Mesenchymal stem cell (in vitro differentiated cells and primary cell): Measurements from ENCODE around the gene HPCAL1.
A peak's percentile ranks its signal among the peaks of the same experiment; 100 is the strongest.

Source experiments
- DNase-seq: peaks from one replicate; pipeline ENCODE4 v3.0.0-alpha.2; 2013
- H2AFZ ChIP-seq: one replicate; pipeline ENCODE4 v1.6.1; 2013; ENCODE audit warnings: low read depth, mild to moderate bottlenecking, control low read depth, inconsistent platforms, low read length, moderate library complexity
- H2AK5ac ChIP-seq: 2 replicates; pipeline ENCODE4 v1.6.1; 2013; ENCODE audit warnings: low read length, moderate library complexity, mild to moderate bottlenecking, inconsistent platforms; ENCODE audit not compliant: severe bottlenecking
- H2BK120ac ChIP-seq: one replicate; pipeline ENCODE4 v1.6.1; 2013; ENCODE audit warnings: low read depth, mild to moderate bottlenecking, inconsistent platforms, low read length, moderate library complexity
- H2BK12ac ChIP-seq, 2 experiments: one replicate each; pipeline ENCODE4 v1.6.1; 2013; ENCODE audit warnings: inconsistent platforms in 2 of 2, low read length in 2 of 2, mild to moderate bottlenecking in 2 of 2, moderate library complexity in 2 of 2, control low read depth in 1 of 2
- H2BK15ac ChIP-seq: one replicate; pipeline ENCODE4 v1.6.1; 2013; ENCODE audit warnings: mild to moderate bottlenecking, low read depth, inconsistent platforms; ENCODE audit not compliant: poor library complexity, severe bottlenecking
- H2BK5ac ChIP-seq: 2 replicates; pipeline ENCODE4 v1.6.1; 2013; ENCODE audit warnings: low read depth, mild to moderate bottlenecking, low read length, control low read depth, inconsistent platforms; ENCODE audit not compliant: poor library complexity, severe bottlenecking
- H3K14ac ChIP-seq, 2 experiments: one replicate each; pipeline ENCODE4 v1.6.1; 2013; ENCODE audit warnings: inconsistent platforms in 2 of 2, low read length in 2 of 2, control low read depth in 1 of 2, mild to moderate bottlenecking in 1 of 2, moderate library complexity in 1 of 2
- H3K18ac ChIP-seq, 2 experiments: one replicate each; pipeline ENCODE4 v1.6.1; 2013; ENCODE audit warnings: inconsistent platforms in 2 of 2, low read length in 2 of 2, control low read depth in 1 of 2, low read depth in 1 of 2, mild to moderate bottlenecking in 1 of 2
- H3K23ac ChIP-seq, 2 experiments: one replicate each; pipeline ENCODE4 v1.6.1; 2013; ENCODE audit warnings: inconsistent platforms in 2 of 2, low read length in 2 of 2, mild to moderate bottlenecking in 2 of 2, moderate library complexity in 2 of 2, control low read depth in 1 of 2
- H3K27ac ChIP-seq: 2 replicates; pipeline ENCODE4 v1.5.1; 2013; ENCODE audit warnings: mild to moderate bottlenecking, moderate library complexity, low read length, control low read depth, inconsistent platforms; ENCODE audit not compliant: poor library complexity, severe bottlenecking
- H3K27me3 ChIP-seq, 2 experiments: 2 replicates each; pipeline versions ENCODE4 v1.6.1 to v1.7.0; 2013; ENCODE audit warnings: low read length in 2 of 2, mild to moderate bottlenecking in 2 of 2, moderate library complexity in 2 of 2, control low read depth in 1 of 2, inconsistent platforms in 1 of 2; ENCODE audit not compliant: control insufficient read depth in 1 of 2, insufficient read depth in 1 of 2
- H3K36me3 ChIP-seq, 2 experiments: 2 replicates each; pipeline versions ENCODE4 v1.6.1 to v1.7.0; 2013; ENCODE audit warnings: low read length in 2 of 2, control low read depth in 1 of 2, inconsistent platforms in 1 of 2, low read depth in 1 of 2, mild to moderate bottlenecking in 1 of 2; ENCODE audit not compliant: insufficient read depth in 2 of 2, control insufficient read depth in 1 of 2
- H3K4ac ChIP-seq, 2 experiments: one replicate each; pipeline ENCODE4 v1.6.1; 2013; ENCODE audit warnings: inconsistent platforms in 2 of 2, low read length in 2 of 2, mild to moderate bottlenecking in 2 of 2, moderate library complexity in 2 of 2, control low read depth in 1 of 2, low read depth in 1 of 2
- H3K4me1 ChIP-seq: 2 replicates; pipeline ENCODE4 v1.6.1; 2013; ENCODE audit warnings: low read depth, low read length, control low read depth; ENCODE audit not compliant: control insufficient read depth, insufficient read depth
- H3K4me2 ChIP-seq: 2 replicates; pipeline ENCODE4 v1.6.1; 2013; ENCODE audit warnings: low read length, mild to moderate bottlenecking, inconsistent platforms; ENCODE audit not compliant: poor library complexity, severe bottlenecking
- H3K4me3 ChIP-seq, 2 experiments: 2 replicates each; pipeline versions ENCODE4 v1.5.1 to v1.7.0; 2013; ENCODE audit warnings: low read length in 2 of 2, mild to moderate bottlenecking in 2 of 2, control low read depth in 1 of 2, low read depth in 1 of 2; ENCODE audit not compliant: insufficient read depth in 1 of 2
- H3K79me1 ChIP-seq: replicated peaks from 2 replicates; pipeline ENCODE4 v1.6.1; 2013; ENCODE audit warnings: mild to moderate bottlenecking, control low read depth, low read length, inconsistent platforms; ENCODE audit not compliant: poor library complexity, severe bottlenecking
- H3K9ac ChIP-seq: 2 replicates; pipeline ENCODE4 v1.7.0; 2013; ENCODE audit warnings: mild to moderate bottlenecking, low read length, moderate library complexity
- H3K9me3 ChIP-seq: 2 replicates; pipeline ENCODE4 v1.7.0; 2013; ENCODE audit warnings: mild to moderate bottlenecking, low read length; ENCODE audit not compliant: control insufficient read depth
- H4K8ac ChIP-seq: one replicate; pipeline ENCODE4 v1.6.1; 2013; ENCODE audit warnings: inconsistent platforms, mild to moderate bottlenecking, low read length, moderate library complexity
- H4K91ac ChIP-seq: one replicate; pipeline ENCODE4 v1.6.1; 2013; ENCODE audit warnings: mild to moderate bottlenecking, low read length, inconsistent platforms
- WGBS: methylation state at CpG from one replicate; pipeline ENCODE4 v1.1.7; 2013; ENCODE audit warnings: mixed read lengths; 5-methylcytosine and 5-hydroxymethylcytosine counted together

The HPCAL1 gene

DNA sequence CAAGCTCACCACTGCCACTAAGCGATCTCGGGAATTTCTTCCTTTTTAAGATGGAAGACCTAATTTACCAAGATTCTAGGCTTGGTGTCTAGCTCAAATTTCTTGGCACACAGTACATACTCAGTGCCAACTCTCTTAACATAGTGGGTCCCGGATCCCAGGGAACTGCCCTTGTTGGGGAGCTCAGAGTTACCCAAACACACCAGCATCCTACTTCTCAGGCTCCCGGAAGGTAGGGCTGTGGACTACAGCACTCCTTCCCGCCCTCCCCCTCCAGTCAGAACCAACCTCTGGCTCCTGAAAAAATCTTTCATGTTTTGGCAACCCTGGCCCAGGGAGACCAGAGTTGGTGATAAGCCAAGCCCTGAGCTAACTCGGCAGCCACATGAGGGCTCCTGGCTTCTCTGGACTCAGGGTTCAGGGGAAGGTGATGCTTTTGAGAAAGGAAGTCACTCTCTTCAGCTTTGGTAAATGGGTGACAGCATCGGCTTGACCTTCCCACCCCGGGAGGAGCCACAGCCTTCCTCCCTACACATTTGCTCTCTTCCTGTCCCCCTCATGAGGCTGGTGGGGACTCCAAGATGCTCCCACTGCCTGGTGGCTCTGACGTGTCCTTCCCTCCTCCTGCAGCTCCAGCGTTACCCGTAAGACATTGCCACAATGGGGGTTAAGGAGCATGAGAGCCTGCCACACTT is 136.6 kb downstream of the HPCAL1 start:
- H4K8ac ChIP-seq: no peak overlapping the region
- H3K27me3 ChIP-seq: no peaks in the 10 kb centered on the region
- 97% methylated on average over 11 of the region's 11 CpGs for WGBS
- H2BK5ac ChIP-seq: no peak overlapping the region
- H3K14ac ChIP-seq: peak overlapping the region in 1 of 2 experiments; percentile 20
- no peak overlapping the region for H2BK120ac ChIP-seq
- no peak for DNase-seq
- H3K9me3 ChIP-seq: no peaks in the 10 kb centered on the region
- no peak overlapping the region for H3K23ac ChIP-seq
- H3K4me2 ChIP-seq: no peak overlapping the region
- H3K4me1 ChIP-seq: peaks cover 7% of the 10 kb centered on the region
- no peak overlapping the region for H2AK5ac ChIP-seq
- no peak overlapping the region for H3K9ac ChIP-seq
- no peak overlapping the region for H4K91ac ChIP-seq
- no peak overlapping the region for H3K18ac ChIP-seq
- peaks cover 9% of the 10 kb centered on the region for H3K79me1 ChIP-seq
- H2AFZ ChIP-seq: no peak overlapping the region
- no peak overlapping the region for H2BK12ac ChIP-seq
- no peak overlapping the region for H3K4ac ChIP-seq
- H3K36me3 ChIP-seq: peaks cover 38 to 48% of the 10 kb centered on the region in 2 experiments
- H3K27ac ChIP-seq: no peak overlapping the region
- no peak overlapping the region for H2BK15ac ChIP-seq
- H3K4me3 ChIP-seq: no peak overlapping the region

DNA sequence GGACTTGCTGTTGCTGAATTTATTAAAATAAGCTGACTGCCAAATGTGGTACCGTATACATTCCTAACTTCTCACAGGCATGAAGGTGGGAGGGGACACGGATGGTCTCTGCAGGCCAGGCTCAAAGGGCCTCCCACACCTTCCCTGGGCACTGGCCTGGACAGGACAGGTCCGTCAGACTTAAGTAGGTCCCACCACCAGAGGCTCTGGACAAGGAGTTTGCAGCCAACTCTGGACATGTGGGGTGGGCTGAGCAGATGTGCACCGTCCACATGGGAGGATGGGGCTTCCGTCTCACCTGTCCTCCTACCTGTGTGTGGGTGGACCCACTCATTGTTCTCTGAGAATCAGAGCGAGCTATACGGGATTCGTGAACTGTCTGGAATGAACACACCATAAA is 137.3 kb downstream of the HPCAL1 start:
- Histone ChIP-seq H2AFZ (no peak overlapping the region), H3K27me3 (no peaks in the 10 kb centered on the region), H4K91ac (no peak overlapping the region), H3K23ac (no peak overlapping the region), H3K18ac (no peak overlapping the region), H3K4me2 (no peak overlapping the region), H3K4ac (no peak overlapping the region), H3K4me1 (peaks cover 2% of the 10 kb centered on the region), H2BK5ac (no peak overlapping the region), H2AK5ac (no peak overlapping the region), H3K27ac (no peak overlapping the region), H2BK12ac (no peak overlapping the region), H3K4me3 (no peak overlapping the region), H3K9me3 (no peaks in the 10 kb centered on the region), H3K14ac (no peak overlapping the region), H3K36me3 (peaks cover 42 to 55% of the 10 kb centered on the region in 2 experiments), H4K8ac (no peak overlapping the region), H2BK120ac (no peak overlapping the region), H3K79me1 (peaks cover 11% of the 10 kb centered on the region), H3K9ac (no peak overlapping the region), H2BK15ac (no peak overlapping the region)
- 96% methylated on average over 8 of the region's 8 CpGs for WGBS
- DNase-seq: no peak

DNA sequence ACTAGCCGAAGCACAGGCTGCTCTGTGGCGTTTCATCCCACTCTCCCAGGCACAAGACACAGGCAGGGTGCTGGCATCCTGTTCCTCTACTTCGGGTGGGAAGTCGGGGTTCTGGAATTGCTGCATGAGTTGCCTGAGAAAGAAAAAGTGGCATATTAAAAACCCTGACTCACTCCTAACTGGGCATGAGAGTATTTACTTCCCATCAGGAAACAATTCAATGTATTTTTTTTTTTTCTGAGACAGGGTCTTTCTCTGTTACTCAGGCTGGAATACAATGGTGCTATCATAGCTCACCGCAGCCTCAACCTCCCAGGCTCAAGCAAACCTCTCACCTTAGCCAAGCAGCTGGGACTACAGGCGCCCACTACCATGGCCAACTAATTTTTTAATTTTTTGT is 138.0 kb downstream of the HPCAL1 start:
- no peak overlapping the region for H2BK12ac ChIP-seq
- no peak overlapping the region for H3K27ac ChIP-seq
- no peak overlapping the region for H3K4ac ChIP-seq
- no peak overlapping the region for H3K18ac ChIP-seq
- no peak overlapping the region for H3K4me3 ChIP-seq
- H3K36me3 ChIP-seq: peaks cover 42 to 55% of the 10 kb centered on the region in 2 experiments
- no peak overlapping the region for H2BK15ac ChIP-seq
- no peak overlapping the region for H2BK5ac ChIP-seq
- H2AFZ ChIP-seq: no peak overlapping the region
- H4K91ac ChIP-seq: no peak overlapping the region
- no peak overlapping the region for H3K23ac ChIP-seq
- no peak overlapping the region for H4K8ac ChIP-seq
- peaks cover 11% of the 10 kb centered on the region for H3K79me1 ChIP-seq
- WGBS: 97% methylated on average over 6 of the region's 6 CpGs
- no peak overlapping the region for H3K4me2 ChIP-seq
- peaks cover 2% of the 10 kb centered on the region for H3K4me1 ChIP-seq
- H3K9me3 ChIP-seq: no peaks in the 10 kb centered on the region
- H3K27me3 ChIP-seq: no peaks in the 10 kb centered on the region
- no peak overlapping the region for H2AK5ac ChIP-seq
- H3K9ac ChIP-seq: no peak overlapping the region
- DNase-seq: no peak
- H3K14ac ChIP-seq: no peak overlapping the region
- H2BK120ac ChIP-seq: no peak overlapping the region

DNA sequence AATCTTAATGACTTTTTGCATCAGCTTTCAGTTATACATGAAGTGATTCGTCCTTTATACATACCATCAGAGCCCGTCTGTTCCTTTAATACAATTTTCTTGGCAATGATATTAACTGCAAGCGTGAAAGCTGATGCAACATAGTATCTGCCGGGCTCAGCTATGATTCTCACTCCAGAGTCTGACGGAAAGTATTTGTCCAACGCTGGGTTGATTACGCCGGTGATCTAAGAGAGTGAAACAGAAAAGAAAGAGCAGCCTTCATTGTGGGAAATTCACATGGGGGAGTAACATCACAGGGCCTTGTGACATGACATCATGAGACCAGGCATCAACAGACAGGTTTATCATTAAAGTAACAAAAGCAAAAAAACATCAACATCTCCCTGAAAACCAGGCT is 139.2 kb downstream of the HPCAL1 start:
- Histone ChIP-seq H4K8ac (no peak overlapping the region), H3K9ac (no peak overlapping the region), H2BK15ac (no peak overlapping the region), H3K27me3 (no peaks in the 10 kb centered on the region), H3K4me3 (no peak overlapping the region), H3K27ac (no peak overlapping the region), H3K4ac (no peak overlapping the region), H2AK5ac (no peak overlapping the region), H3K18ac (no peak overlapping the region), H3K14ac (no peak overlapping the region), H3K79me1 (peaks cover 11% of the 10 kb centered on the region), H3K4me2 (no peak overlapping the region), H3K36me3 (peaks cover 42 to 55% of the 10 kb centered on the region in 2 experiments), H3K23ac (no peak overlapping the region), H3K4me1 (peaks cover 6% of the 10 kb centered on the region), H2AFZ (no peak overlapping the region), H2BK5ac (no peak overlapping the region), H2BK120ac (no peak overlapping the region), H2BK12ac (no peak overlapping the region), H4K91ac (no peak overlapping the region), H3K9me3 (no peaks in the 10 kb centered on the region)
- WGBS: 97% methylated on average over 8 of the region's 8 CpGs
- no peak for DNase-seq
